ENCODE data around the gene SLC2A10.

SLC2A10 gene

GRCh38 chr20:46756419-46756818 is 47.0 kb downstream of the SLC2A10 start:
- Histone ChIP-seq H3K4me1 (ENCODE audit: control insufficient read depth, insufficient read depth, low read length, unreplicated experiment) (no peaks in the 10 kb centered on the region), H3K36me3 (ENCODE audit: insufficient read depth, low read length) (no peaks in the 10 kb centered on the region), H3K79me2 (ENCODE audit: control insufficient read depth, insufficient read depth, low read length, unreplicated experiment) (no peaks in the 10 kb centered on the region), H3K27ac (ENCODE audit: low read depth, low read length) (no peak overlapping the region), H2AFZ (ENCODE audit: low read length, unreplicated experiment) (no peak overlapping the region), H3K4me3 (ENCODE audit: low read depth, low read length) (no peak overlapping the region), H3K27me3 (ENCODE audit: insufficient read depth, low read length) (no peaks in the 10 kb centered on the region; the same call in 1 of the 2 replicates)

GRCh38 chr20:46757135-46757534 is 47.7 kb downstream of the SLC2A10 start:
- Histone ChIP-seq H2AFZ (ENCODE audit: low read length, unreplicated experiment) (no peak overlapping the region), H3K4me3 (ENCODE audit: low read depth, low read length) (no peak overlapping the region), H3K36me3 (ENCODE audit: insufficient read depth, low read length) (no peaks in the 10 kb centered on the region), H3K27ac (ENCODE audit: low read depth, low read length) (no peak overlapping the region), H3K79me2 (ENCODE audit: control insufficient read depth, insufficient read depth, low read length, unreplicated experiment) (no peaks in the 10 kb centered on the region), H3K27me3 (ENCODE audit: insufficient read depth, low read length) (no peaks in the 10 kb centered on the region; the same call in 1 of the 2 replicates), H3K4me1 (ENCODE audit: control insufficient read depth, insufficient read depth, low read length, unreplicated experiment) (no peaks in the 10 kb centered on the region)

DNA sequence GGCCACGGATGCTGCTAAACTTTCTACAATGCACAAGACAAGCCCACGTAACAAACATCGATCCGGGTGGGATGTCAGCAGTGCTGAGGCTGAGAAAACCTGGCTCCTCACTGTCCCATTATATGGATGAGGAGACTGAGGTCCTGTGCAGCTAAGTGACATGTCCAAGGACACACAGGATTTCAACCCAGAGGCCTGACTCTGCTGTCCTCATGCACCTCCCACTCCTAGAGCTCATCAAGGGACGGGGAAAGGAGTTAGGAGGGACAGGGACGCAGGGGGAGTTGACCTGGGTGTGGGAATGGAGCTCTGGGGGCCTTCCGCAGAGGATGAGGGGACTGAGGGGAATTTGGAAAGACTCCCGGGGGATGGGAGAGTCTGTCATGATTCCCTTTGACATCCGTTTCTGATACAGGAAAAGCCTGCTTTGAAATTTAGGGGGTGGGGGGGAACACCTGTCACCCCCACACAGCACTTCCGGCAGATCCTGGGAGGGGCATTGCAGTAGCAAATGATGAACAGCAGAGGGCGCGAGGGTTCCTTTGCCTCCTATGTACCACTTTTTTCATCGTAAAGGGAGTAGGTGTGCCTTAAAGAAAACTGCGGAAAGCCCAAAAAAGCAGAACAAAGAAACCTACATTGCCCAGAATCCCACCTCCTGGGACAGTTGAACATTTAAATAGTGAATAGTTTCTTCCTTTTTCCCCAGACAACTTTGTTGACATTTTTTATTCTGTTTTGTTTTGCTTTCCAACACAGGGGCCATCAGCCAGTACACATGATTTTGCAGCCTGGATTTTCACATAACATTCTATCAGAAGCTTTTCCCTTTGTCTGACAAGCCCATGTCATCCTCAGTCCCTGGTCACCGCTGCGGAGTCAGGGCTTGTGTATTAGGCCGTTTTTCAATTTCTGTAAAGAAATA is 48.6 kb downstream of the SLC2A10 start:
- Histone ChIP-seq H3K36me3 (ENCODE audit: insufficient read depth, low read length) (no peaks in the 10 kb centered on the region), H3K27ac (ENCODE audit: low read depth, low read length) (no peak overlapping the region), H3K4me1 (ENCODE audit: control insufficient read depth, insufficient read depth, low read length, unreplicated experiment) (no peaks in the 10 kb centered on the region), H3K27me3 (ENCODE audit: insufficient read depth, low read length) (no peaks in the 10 kb centered on the region; the same call in 1 of the 2 replicates), H3K4me3 (ENCODE audit: low read depth, low read length) (no peak overlapping the region), H3K79me2 (ENCODE audit: control insufficient read depth, insufficient read depth, low read length, unreplicated experiment) (no peaks in the 10 kb centered on the region), H2AFZ (ENCODE audit: low read length, unreplicated experiment) (no peak overlapping the region)

DNA sequence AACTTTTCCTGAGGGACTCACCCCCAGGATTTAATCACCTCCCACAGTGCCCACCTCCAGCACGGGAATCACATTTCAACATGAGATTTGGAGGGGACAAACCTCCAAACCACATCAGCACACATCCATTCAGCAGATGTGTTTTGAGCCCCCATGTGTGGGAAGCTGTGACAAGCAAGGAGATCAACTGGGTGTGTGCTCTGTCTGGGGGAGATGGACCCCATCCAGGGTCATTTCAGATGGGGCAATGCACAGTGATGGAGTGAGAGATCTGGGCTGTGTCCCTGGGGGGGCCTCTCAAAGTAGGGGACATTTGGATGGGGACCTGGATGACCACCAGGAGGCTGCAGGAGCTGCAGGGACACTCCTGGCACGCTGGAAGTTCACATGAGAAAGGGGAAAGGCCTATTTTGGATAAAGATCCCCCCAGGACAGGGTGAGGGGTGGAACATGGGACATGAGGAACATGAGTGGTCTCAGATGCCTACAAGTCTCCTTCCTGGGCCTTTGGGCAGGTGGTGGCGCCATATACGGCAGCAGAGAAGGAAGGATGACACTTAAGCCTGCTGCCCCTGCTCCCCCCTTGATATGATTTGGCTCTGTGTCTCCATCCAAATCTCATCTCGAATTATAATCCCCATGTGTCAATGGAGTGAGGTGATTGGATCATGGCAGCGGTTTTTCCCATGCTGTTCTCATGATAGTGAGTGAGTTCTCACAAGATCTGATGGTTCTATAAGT is 49.6 kb downstream of the SLC2A10 start:
- Histone ChIP-seq H3K79me2 (ENCODE audit: control insufficient read depth, insufficient read depth, low read length, unreplicated experiment) (no peaks in the 10 kb centered on the region), H3K4me3 (ENCODE audit: low read depth, low read length) (no peak overlapping the region), H3K27ac (ENCODE audit: low read depth, low read length) (no peak overlapping the region), H2AFZ (ENCODE audit: low read length, unreplicated experiment) (no peak overlapping the region), H3K36me3 (ENCODE audit: insufficient read depth, low read length) (no peaks in the 10 kb centered on the region), H3K27me3 (ENCODE audit: insufficient read depth, low read length) (no peaks in the 10 kb centered on the region; the same call in 1 of the 2 replicates), H3K4me1 (ENCODE audit: control insufficient read depth, insufficient read depth, low read length, unreplicated experiment) (no peaks in the 10 kb centered on the region)

DNA sequence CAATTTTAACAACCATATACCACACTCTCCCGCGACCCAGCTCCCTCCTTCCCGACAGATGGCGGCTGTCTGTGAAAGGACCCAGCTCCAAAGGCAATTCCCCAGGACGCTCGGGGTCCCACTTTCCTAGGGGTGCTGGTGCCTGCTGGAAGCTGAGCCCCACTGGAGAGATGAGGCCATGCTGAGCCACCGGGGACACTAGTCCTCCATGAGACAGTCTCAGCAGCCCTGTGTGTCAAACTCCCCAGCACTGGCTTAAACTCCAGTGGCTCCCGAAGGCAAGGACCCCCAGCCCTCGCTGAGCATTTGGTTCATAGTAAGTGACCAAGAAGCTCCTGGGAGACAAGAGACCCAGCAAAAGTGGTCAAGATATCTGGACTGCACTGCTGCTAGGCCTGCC is 52.1 kb downstream of the SLC2A10 start:
- H3K27ac ChIP-seq (ENCODE audit: low read depth, low read length): no peak overlapping the region
- no peak overlapping the region for H3K4me3 ChIP-seq (ENCODE audit: low read depth, low read length)
- H3K36me3 ChIP-seq (ENCODE audit: insufficient read depth, low read length): no peaks in the 10 kb centered on the region
- no peaks in the 10 kb centered on the region; the same call in 1 of the 2 replicates for H3K27me3 ChIP-seq (ENCODE audit: insufficient read depth, low read length)
- no peaks in the 10 kb centered on the region for H3K4me1 ChIP-seq (ENCODE audit: control insufficient read depth, insufficient read depth, low read length, unreplicated experiment)
- no peak overlapping the region for H2AFZ ChIP-seq (ENCODE audit: low read length, unreplicated experiment)
- H3K79me2 ChIP-seq (ENCODE audit: control insufficient read depth, insufficient read depth, low read length, unreplicated experiment): no peaks in the 10 kb centered on the region

DNA sequence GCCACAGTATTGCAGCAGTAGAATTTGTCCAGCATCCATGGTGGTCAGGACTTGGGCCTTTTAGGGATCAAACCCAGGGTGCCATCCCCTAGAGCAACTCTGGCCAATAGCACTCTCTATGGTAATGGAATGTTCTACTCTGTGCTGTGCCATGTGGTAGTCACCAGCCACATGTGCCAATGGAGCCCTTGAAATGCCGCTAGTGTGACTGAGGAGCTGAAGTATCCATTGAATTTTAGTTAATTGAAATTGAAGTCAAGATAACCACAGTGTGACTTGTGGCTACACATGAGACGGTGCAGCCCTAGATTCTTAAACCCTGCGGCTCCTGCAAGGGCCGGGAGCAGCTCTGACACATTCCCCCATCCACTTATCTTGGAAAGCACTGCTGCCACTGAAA is 54.6 kb downstream of the SLC2A10 start:
- Histone ChIP-seq H3K4me3 (ENCODE audit: low read depth, low read length) (no peak overlapping the region), H2AFZ (ENCODE audit: low read length, unreplicated experiment) (no peak overlapping the region), H3K79me2 (ENCODE audit: control insufficient read depth, insufficient read depth, low read length, unreplicated experiment) (no peaks in the 10 kb centered on the region), H3K27me3 (ENCODE audit: insufficient read depth, low read length) (no peaks in the 10 kb centered on the region; the same call in 1 of the 2 replicates), H3K4me1 (ENCODE audit: control insufficient read depth, insufficient read depth, low read length, unreplicated experiment) (no peaks in the 10 kb centered on the region), H3K36me3 (ENCODE audit: insufficient read depth, low read length) (no peaks in the 10 kb centered on the region), H3K27ac (ENCODE audit: low read depth, low read length) (no peak overlapping the region)

GRCh38 chr20:46765506-46766120 is 56.2 kb downstream of the SLC2A10 start:
- H2AFZ ChIP-seq (ENCODE audit: low read length, unreplicated experiment): no peak overlapping the region
- H3K79me2 ChIP-seq (ENCODE audit: control insufficient read depth, insufficient read depth, low read length, unreplicated experiment): no peaks in the 10 kb centered on the region
- H3K36me3 ChIP-seq (ENCODE audit: insufficient read depth, low read length): no peaks in the 10 kb centered on the region
- no peaks in the 10 kb centered on the region for H3K4me1 ChIP-seq (ENCODE audit: control insufficient read depth, insufficient read depth, low read length, unreplicated experiment)
- no peaks in the 10 kb centered on the region for H3K27me3 ChIP-seq (ENCODE audit: insufficient read depth, low read length)
- no peak overlapping the region for H3K4me3 ChIP-seq (ENCODE audit: low read depth, low read length)
- H3K27ac ChIP-seq (ENCODE audit: low read depth, low read length): no peak overlapping the region

GRCh38 chr20:46767127-46767761 is 57.8 kb downstream of the SLC2A10 start:
- H3K27ac ChIP-seq (ENCODE audit: low read depth, low read length): no peak overlapping the region
- H3K79me2 ChIP-seq (ENCODE audit: control insufficient read depth, insufficient read depth, low read length, unreplicated experiment): no peaks in the 10 kb centered on the region
- H3K27me3 ChIP-seq (ENCODE audit: insufficient read depth, low read length): no peaks in the 10 kb centered on the region; the same call in 1 of the 2 replicates
- H3K36me3 ChIP-seq (ENCODE audit: insufficient read depth, low read length): no peaks in the 10 kb centered on the region
- H2AFZ ChIP-seq (ENCODE audit: low read length, unreplicated experiment): no peak overlapping the region
- H3K4me1 ChIP-seq (ENCODE audit: control insufficient read depth, insufficient read depth, low read length, unreplicated experiment): no peaks in the 10 kb centered on the region
- no peak overlapping the region for H3K4me3 ChIP-seq (ENCODE audit: low read depth, low read length)

GRCh38 chr20:46770330-46771194 is 61.1 kb downstream of the SLC2A10 start:
- Histone ChIP-seq H3K27me3 (ENCODE audit: insufficient read depth, low read length) (peaks cover 13% of the 10 kb centered on the region), H3K79me2 (ENCODE audit: control insufficient read depth, insufficient read depth, low read length, unreplicated experiment) (no peaks in the 10 kb centered on the region), H3K27ac (ENCODE audit: low read depth, low read length) (no peak overlapping the region), H3K36me3 (ENCODE audit: insufficient read depth, low read length) (no peaks in the 10 kb centered on the region), H3K4me3 (ENCODE audit: low read depth, low read length) (no peak overlapping the region), H3K4me1 (ENCODE audit: control insufficient read depth, insufficient read depth, low read length, unreplicated experiment) (no peaks in the 10 kb centered on the region), H2AFZ (ENCODE audit: low read length, unreplicated experiment) (no peak overlapping the region)
